ENCODE results near the gene RPS4Y1. TPM values are rescaled to one million over a fixed set of nuclear protein-coding genes. Genes with fewer than 3 reads are reported as not detected.

The RPS4Y1 gene
- total RNA-seq, 1 donor from 2014 or later, result not detected

GRCh38 chrY:2874211-2874610 lies 32.8 kb downstream of the RPS4Y1 start:
- no peak for DNase-seq (ENCODE audit: extremely low read depth, low read depth, low spot score)

- DNase-seq (ENCODE audit: extremely low read depth, low read depth, low spot score), result no peak
Measured at GRCh38 chrY:2883561-2883960, 42.2 kb downstream of the RPS4Y1 start.

GRCh38 chrY:2885880-2886279 lies 44.5 kb downstream of the RPS4Y1 start:
- DNase-seq (ENCODE audit: extremely low read depth, low read depth, low spot score), result no peak

GRCh38 chrY:2887386-2887785 lies 46.0 kb downstream of the RPS4Y1 start:
- no peak for DNase-seq (ENCODE audit: extremely low read depth, low read depth, low spot score)

- DNase-seq (ENCODE audit: extremely low read depth, low read depth, low spot score), result no peak
Measured at GRCh38 chrY:2887955-2888354, 46.6 kb downstream of the RPS4Y1 start.

GRCh38 chrY:2893471-2893870 lies 52.1 kb downstream of the RPS4Y1 start:
- no peak for DNase-seq (ENCODE audit: extremely low read depth, low read depth, low spot score)

- no peak for DNase-seq (ENCODE audit: extremely low read depth, low read depth, low spot score)
Measured at GRCh38 chrY:2896050-2896449, 54.6 kb downstream of the RPS4Y1 start.

- no peak for DNase-seq (ENCODE audit: extremely low read depth, low read depth, low spot score)
Measured at GRCh38 chrY:2907356-2907755, 66.0 kb downstream of the RPS4Y1 start.

- DNase-seq (ENCODE audit: extremely low read depth, low read depth, low spot score), result no peak
Measured at GRCh38 chrY:2913066-2913815, 71.8 kb downstream of the RPS4Y1 start.

Other genes starting within 250 kb of the RPS4Y1 start
- gene SRY, start 53.9 kb upstream of the RPS4Y1 start, total RNA-seq, result not detected in 2 replicates
- gene ZFY, start 93.8 kb downstream of the RPS4Y1 start, total RNA-seq, result not detected in 2 replicates